ENCODE results near the gene RBBP8NL.

The RBBP8NL gene

GRCh38 chr20:62419759-62420158 lies 7.6 kb downstream of the RBBP8NL start:
- no peak for DNase-seq (ENCODE audit: low read depth)
- no peak overlapping the region for H3K4me3 ChIP-seq (ENCODE audit: low read length)
- no peak for TF ChIP-seq CTCF (conservative IDR thresholded peaks at IDR 0.05; ENCODE audit: low read depth, low read length)

- TF ChIP-seq CTCF (conservative IDR thresholded peaks at IDR 0.05; ENCODE audit: low read depth, low read length): no peak
- H3K4me3 ChIP-seq (ENCODE audit: low read length): no peak overlapping the region
- DNase-seq (ENCODE audit: low read depth): no peak
These were observed 8.4 kb downstream of the RBBP8NL start for GRCh38 chr20:62418709-62419487.

GRCh38 chr20:62417981-62418708 lies 9.2 kb downstream of the RBBP8NL start:
- TF ChIP-seq CTCF (conservative IDR thresholded peaks at IDR 0.05; ENCODE audit: low read depth, low read length): no peak
- DNase-seq (ENCODE audit: low read depth): no peak
- H3K4me3 ChIP-seq (ENCODE audit: low read length): no peak overlapping the region

- no peak for TF ChIP-seq CTCF (conservative IDR thresholded peaks at IDR 0.05; ENCODE audit: low read depth, low read length)
- H3K4me3 ChIP-seq (ENCODE audit: low read length): no peak overlapping the region
- no peak for DNase-seq (ENCODE audit: low read depth)
These were observed 10.4 kb downstream of the RBBP8NL start for GRCh38 chr20:62416651-62417637.

- H3K4me3 ChIP-seq (ENCODE audit: low read length): no peak overlapping the region
- no peak for TF ChIP-seq CTCF (conservative IDR thresholded peaks at IDR 0.05; ENCODE audit: low read depth, low read length)
- DNase-seq (ENCODE audit: low read depth): no peak
These were observed 11.8 kb downstream of the RBBP8NL start for GRCh38 chr20:62415354-62416111.

- no peak overlapping the region for H3K4me3 ChIP-seq (ENCODE audit: low read length)
- DNase-seq (ENCODE audit: low read depth): no peak
- TF ChIP-seq CTCF (conservative IDR thresholded peaks at IDR 0.05; ENCODE audit: low read depth, low read length): peak; percentile 31
These were observed 13.3 kb downstream of the RBBP8NL start for GRCh38 chr20:62413896-62414481.

All from retinal pigment epithelial cell (primary cell).